NCI-H187 treated with DMSO at 0.1 percent for 48 hours (cell line): ENCODE results near the gene C11orf87.

Experiments used
- DNase-seq: peaks from one replicate; lab custom pipeline; 2025; lab: John Stamatoyannopoulos, UW

Gene C11orf87

DNA sequence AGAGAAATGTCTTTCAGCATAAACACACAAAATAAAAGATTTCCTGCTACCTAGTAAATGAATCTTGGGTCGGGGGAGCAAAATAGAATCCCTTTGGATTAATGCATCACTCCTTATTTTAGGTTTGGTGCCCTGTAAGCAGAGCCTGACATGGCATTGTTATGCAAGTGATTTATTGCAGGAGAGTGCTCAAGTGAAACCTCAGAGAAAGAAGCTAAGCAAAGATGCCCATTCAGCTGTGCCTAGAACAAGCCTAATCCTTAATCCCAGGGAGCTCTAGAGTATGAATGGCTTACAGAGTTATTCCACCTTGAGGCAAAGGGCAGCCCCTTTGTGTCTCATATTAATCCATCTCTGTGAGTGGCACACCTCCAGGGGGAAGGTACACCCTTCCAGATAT lies 21.1 kb downstream of the C11orf87 start:
- no peak for DNase-seq

DNA sequence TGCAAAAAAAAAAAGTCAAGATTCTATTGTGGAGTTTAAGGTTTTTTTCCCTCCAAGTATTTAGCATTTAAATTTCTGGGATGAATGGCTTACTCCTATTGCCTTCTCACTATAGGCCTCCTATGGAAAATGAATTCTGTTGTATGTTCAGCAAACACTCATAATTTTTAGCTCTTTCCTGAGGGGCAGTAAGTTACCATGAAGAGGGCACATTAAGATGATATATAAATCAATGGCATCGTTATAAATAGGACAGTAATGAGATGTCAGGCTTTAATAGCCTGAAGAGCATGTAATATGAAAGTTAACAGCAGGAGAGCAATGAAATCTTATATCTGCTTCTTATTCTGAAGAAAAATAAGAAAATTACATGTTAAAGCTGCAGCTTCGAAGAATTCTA lies 32.9 kb downstream of the C11orf87 start:
- DNase-seq, result no peak
